BLaER1 treated with 17β-estradiol and CSF1 and Interleukin-3, amounts not matched to agents 10 nM and 100 nM (cell line): Measurements from ENCODE around the gene HAUS1.

Experiments
- H3K27ac ChIP-seq, 11 experiments: shearing (Covaris generic); formaldehyde crosslinking; 2 replicates each; pipeline ENCODE4 v1.8.1; 2022
- H3K27me3 ChIP-seq, 11 experiments: shearing (Covaris generic); formaldehyde crosslinking; 2 replicates each; pipeline ENCODE4 v1.8.1; 2022
- H3K36me3 ChIP-seq, 11 experiments: shearing (Covaris generic); formaldehyde crosslinking; 2 replicates each; pipeline ENCODE4 v1.8.1; 2022
- H3K4me1 ChIP-seq, 10 experiments: shearing (Covaris generic); formaldehyde crosslinking; 2 replicates each; pipeline ENCODE4 v1.8.1; 2022
- H3K4me2 ChIP-seq, 11 experiments: shearing (Covaris generic); formaldehyde crosslinking; 2 replicates each; pipeline ENCODE4 v1.8.1; 2022
- H3K4me3 ChIP-seq, 10 experiments: shearing (Covaris generic); formaldehyde crosslinking; 2 replicates each; pipeline ENCODE4 v1.8.1; 2022
- H3K9ac ChIP-seq, 11 experiments: shearing (Covaris generic); formaldehyde crosslinking; 2 replicates each; pipeline ENCODE4 v1.8.1; 2022
- H3K9me3 ChIP-seq, 11 experiments: shearing (Covaris generic); formaldehyde crosslinking; replicated peaks in 1 of 11; 2 replicates each; pipeline ENCODE4 v1.8.1; 2022
- H4K20me1 ChIP-seq, 11 experiments: shearing (Covaris generic); formaldehyde crosslinking; 2 replicates each; pipeline ENCODE4 v1.8.1; 2022
- Cebpa-rat ChIP-seq, 11 experiments: shearing (Covaris generic); IDR thresholded peaks; 2 replicates each; pipeline ENCODE4 v1.8.1; 2022

Gene HAUS1

GRCh38 chr18:46068763-46069162, 35.4 kb upstream of the HAUS1 start:
- Histone ChIP-seq H3K4me2 (peak overlapping the region in 1 of 11 experiments; percentile 29; a peak in 1 of 22 replicates), H3K4me1 (peaks cover 0 to 32% (median 20%) of the 10 kb centered on the region in 10 experiments; a peak in 17 of 20 replicates), H4K20me1 (peaks cover 11 to 34% (median 28%) of the 10 kb centered on the region in 11 experiments; a peak in 20 of 22 replicates), H3K4me3 (no peak overlapping the region), H3K27ac (no peak overlapping the region), H3K27me3 (peaks cover 27 to 38% (median 36%) of the 10 kb centered on the region in 11 experiments), H3K9ac (no peak overlapping the region), H3K9me3 (no peaks in the 10 kb centered on the region; a peak in 1 of 22 replicates), H3K36me3 (peaks cover 0 to 5% (median 0%) of the 10 kb centered on the region in 11 experiments; a peak in 2 of 22 replicates)
- TF ChIP-seq Cebpa-rat (IDR thresholded peaks at IDR 0.05): no peak

GRCh38 chr18:46069524-46069923, 34.7 kb upstream of the HAUS1 start:
- H3K4me3 ChIP-seq: no peak overlapping the region
- H3K4me1 ChIP-seq: peaks cover 0 to 32% (median 20%) of the 10 kb centered on the region in 10 experiments; a peak in 17 of 20 replicates
- H3K4me2 ChIP-seq: no peak overlapping the region
- H4K20me1 ChIP-seq: peaks cover 11 to 42% (median 34%) of the 10 kb centered on the region in 11 experiments; a peak in 20 of 22 replicates
- no peaks in the 10 kb centered on the region; a peak in 1 of 22 replicates for H3K9me3 ChIP-seq
- peaks cover 0 to 5% (median 0%) of the 10 kb centered on the region in 11 experiments; a peak in 2 of 22 replicates for H3K36me3 ChIP-seq
- H3K27me3 ChIP-seq: peaks cover 27 to 38% (median 36%) of the 10 kb centered on the region in 11 experiments
- no peak overlapping the region for H3K9ac ChIP-seq
- no peak for TF ChIP-seq Cebpa-rat (IDR thresholded peaks at IDR 0.05)
- no peak overlapping the region for H3K27ac ChIP-seq

- TF ChIP-seq Cebpa-rat (IDR thresholded peaks at IDR 0.05): no peak
These were observed 34.0 kb upstream of the HAUS1 start for GRCh38 chr18:46070232-46070631.

GRCh38 chr18:46070815-46071652, 33.2 kb upstream of the HAUS1 start:
- H3K4me3 ChIP-seq: peak overlapping the region; percentile 57 to 72 (median 61); a peak in 17 of 20 replicates
- H3K4me1 ChIP-seq: peaks cover 0 to 32% (median 20%) of the 10 kb centered on the region in 10 experiments; a peak in 17 of 20 replicates
- H3K4me2 ChIP-seq: peak overlapping the region; percentile 82 to 96 (median 89)
- no peaks in the 10 kb centered on the region; a peak in 1 of 22 replicates for H3K9me3 ChIP-seq
- peaks cover 27 to 38% (median 36%) of the 10 kb centered on the region in 11 experiments for H3K27me3 ChIP-seq
- no peak overlapping the region for H3K27ac ChIP-seq
- no peak for TF ChIP-seq Cebpa-rat (IDR thresholded peaks at IDR 0.05)
- peaks cover 0 to 9% (median 0%) of the 10 kb centered on the region in 11 experiments; a peak in 4 of 22 replicates for H3K36me3 ChIP-seq
- H3K9ac ChIP-seq: peak overlapping the region in 9 of 11 experiments; percentile 47 to 79 (median 67); a peak in 14 of 22 replicates
- peaks cover 11 to 46% (median 34%) of the 10 kb centered on the region in 11 experiments; a peak in 20 of 22 replicates for H4K20me1 ChIP-seq

More at GRCh38 chr18:46070232-46070631, 34.0 kb upstream of the HAUS1 start:
- H3K4me2 ChIP-seq: peak overlapping the region in 4 of 11 experiments; percentile 88 to 96 (median 90); a peak in 6 of 22 replicates
- no peak overlapping the region for H3K4me3 ChIP-seq
- H3K9ac ChIP-seq: no peak overlapping the region
- H3K4me1 ChIP-seq: peaks cover 0 to 32% (median 20%) of the 10 kb centered on the region in 10 experiments; a peak in 17 of 20 replicates
- H4K20me1 ChIP-seq: peaks cover 11 to 45% (median 34%) of the 10 kb centered on the region in 11 experiments; a peak in 20 of 22 replicates
- H3K9me3 ChIP-seq: no peaks in the 10 kb centered on the region; a peak in 1 of 22 replicates
- peaks cover 0 to 6% (median 0%) of the 10 kb centered on the region in 11 experiments; a peak in 4 of 22 replicates for H3K36me3 ChIP-seq
- H3K27ac ChIP-seq: no peak overlapping the region
- peaks cover 27 to 38% (median 36%) of the 10 kb centered on the region in 11 experiments for H3K27me3 ChIP-seq

GRCh38 chr18:46071653-46072375, 32.4 kb upstream of the HAUS1 start, which contains the start of gene PSTPIP2:
Gene PSTPIP2 (minus strand): TSS chr18:46072260. CDS start chr18:46072188, 72 bp downstream.
- Histone ChIP-seq H3K4me3 (peak within 1 kb of the TSS; percentile 57 to 72 (median 61)), H4K20me1 (peaks cover 11 to 47% (median 34%) of the 10 kb centered on the region in 11 experiments; a peak in 20 of 22 replicates), H3K4me2 (peak within 1 kb of the TSS; percentile 82 to 96 (median 89)), H3K27ac (peak within 1 kb of the TSS in 2 of 11 experiments; percentile 34 to 40; a peak in 5 of 22 replicates), H3K36me3 (peaks cover 0 to 11% (median 4%) of the 10 kb centered on the region in 11 experiments; a peak in 6 of 22 replicates), H3K4me1 (peaks cover 0 to 32% (median 20%) of the 10 kb centered on the region in 10 experiments; a peak in 17 of 20 replicates), H3K9me3 (no peaks in the 10 kb centered on the region), H3K9ac (peak within 1 kb of the TSS; percentile 37 to 79 (median 66); a peak in 20 of 22 replicates), H3K27me3 (peaks cover 27 to 38% (median 36%) of the 10 kb centered on the region in 11 experiments)
- TF ChIP-seq Cebpa-rat (IDR thresholded peaks at IDR 0.05): no peak

GRCh38 chr18:46072376-46072867, 31.8 kb upstream of the HAUS1 start:
- H3K36me3 ChIP-seq: peaks cover 1 to 16% (median 9%) of the 10 kb centered on the region in 11 experiments; a peak in 19 of 22 replicates
- peaks cover 11 to 53% (median 35%) of the 10 kb centered on the region in 11 experiments; a peak in 20 of 22 replicates for H4K20me1 ChIP-seq
- H3K9me3 ChIP-seq: no peaks in the 10 kb centered on the region
- H3K9ac ChIP-seq: peak overlapping the region in 6 of 11 experiments; percentile 63 to 79 (median 68); a peak in 8 of 22 replicates
- peak overlapping the region; percentile 57 to 72 (median 61) for H3K4me3 ChIP-seq
- no peak overlapping the region for H3K27ac ChIP-seq
- peaks cover 27 to 38% (median 36%) of the 10 kb centered on the region in 11 experiments for H3K27me3 ChIP-seq
- peak overlapping the region; percentile 82 to 96 (median 89) for H3K4me2 ChIP-seq
- no peak for TF ChIP-seq Cebpa-rat (IDR thresholded peaks at IDR 0.05)
- H3K4me1 ChIP-seq: peaks cover 0 to 32% (median 20%) of the 10 kb centered on the region in 10 experiments; a peak in 17 of 20 replicates

- Histone ChIP-seq H3K4me2 (peak overlapping the region in 1 of 11 experiments; percentile 91; a peak in 1 of 22 replicates), H4K20me1 (peaks cover 11 to 58% (median 40%) of the 10 kb centered on the region in 11 experiments; a peak in 20 of 22 replicates), H3K4me3 (0 out of 20 replicates have a peak overlapping the region, but pooled peaks of 1 of the 10 experiments have one; percentile 61), H3K27me3 (peaks cover 27 to 38% (median 36%) of the 10 kb centered on the region in 11 experiments), H3K4me1 (peaks cover 0 to 32% (median 20%) of the 10 kb centered on the region in 10 experiments; a peak in 17 of 20 replicates), H3K36me3 (peaks cover 7 to 21% (median 14%) of the 10 kb centered on the region in 11 experiments; a peak in 20 of 22 replicates), H3K9ac (no peak overlapping the region), H3K9me3 (no peaks in the 10 kb centered on the region), H3K27ac (no peak overlapping the region)
- no peak for TF ChIP-seq Cebpa-rat (IDR thresholded peaks at IDR 0.05)
These were observed 31.2 kb upstream of the HAUS1 start for GRCh38 chr18:46072959-46073358.
